KMS-11 (cell line): ENCODE measurements around the gene SLC23A3.

Source experiments
- H2AFZ ChIP-seq: fragments of 200-600 bp; sonication (generic); 2 replicates; pipeline ENCODE4 v1.6.1; 2016; ENCODE audit warnings: antibody characterized with exemption, mixed run types, low read depth
- H3K27ac ChIP-seq: fragments of 200-600 bp; sonication (generic); 2 replicates; pipeline ENCODE4 v1.6.1; 2016; ENCODE audit warnings: mild to moderate bottlenecking, mixed run types
- H3K27me3 ChIP-seq: fragments of 200-600 bp; sonication (generic); 2 replicates; pipeline ENCODE4 v1.6.1; 2017; ENCODE audit warnings: mild to moderate bottlenecking, low read depth, mixed run types, moderate library complexity; ENCODE audit not compliant: insufficient read depth
- H3K36me3 ChIP-seq: fragments of 200-600 bp; sonication (generic); 2 replicates; pipeline ENCODE4 v1.6.1; 2017; ENCODE audit warnings: mild to moderate bottlenecking, mixed run types; ENCODE audit not compliant: insufficient read depth
- H3K4me1 ChIP-seq: fragments of 200-600 bp; sonication (generic); 2 replicates; pipeline ENCODE4 v1.6.1; 2016; ENCODE audit warnings: mild to moderate bottlenecking, low read depth, mixed run types; ENCODE audit not compliant: poor library complexity, severe bottlenecking
- H3K4me2 ChIP-seq: fragments of 200-600 bp; sonication (generic); 2 replicates; pipeline ENCODE4 v1.7.0; 2016; ENCODE audit warnings: mild to moderate bottlenecking, mixed run types
- H3K4me3 ChIP-seq: fragments of 200-600 bp; sonication (generic); IDR thresholded peaks from 2 replicates; pipeline ENCODE4 v1.6.1; 2017; ENCODE audit warnings: low read depth, low read length, mixed read lengths; ENCODE audit not compliant: insufficient read depth
- H3K79me2 ChIP-seq: fragments of 200-600 bp; sonication (generic); 2 replicates; pipeline ENCODE4 v1.6.1; 2016; ENCODE audit warnings: low read depth, mixed run types; ENCODE audit not compliant: insufficient read depth
- H3K9ac ChIP-seq: fragments of 200-600 bp; sonication (generic); 2 replicates; pipeline ENCODE4 v1.6.1; 2016; ENCODE audit warnings: mild to moderate bottlenecking, mixed run types
- H4K20me1 ChIP-seq: fragments of 200-600 bp; sonication (generic); 2 replicates; pipeline ENCODE4 v1.6.1; 2016; ENCODE audit warnings: mild to moderate bottlenecking, mixed run types; ENCODE audit not compliant: insufficient read depth
- CTCF ChIP-seq: fragments of 200-600 bp; sonication (generic); conservative IDR thresholded peaks from 2 replicates; pipeline ENCODE4 v1.6.1; 2017; ENCODE audit warnings: low read depth, mild to moderate bottlenecking, antibody characterized with exemption, low read length, moderate library complexity, mixed read lengths

The SLC23A3 gene

GRCh38 chr2:219199470-219200211 is 29.8 kb upstream of the SLC23A3 start:
- H3K4me3 ChIP-seq, result no peak overlapping the region
- TF ChIP-seq CTCF, result no peak
- no peaks in the 10 kb centered on the region; the same call in 1 of the 2 replicates for H3K27me3 ChIP-seq

GRCh38 chr2:219198974-219199373 is 29.1 kb upstream of the SLC23A3 start:
- no peak overlapping the region for H2AFZ ChIP-seq

More at GRCh38 chr2:219199470-219200211, 29.8 kb upstream of the SLC23A3 start:
- no peaks in the 10 kb centered on the region for H3K4me1 ChIP-seq
- H3K9ac ChIP-seq, result no peak overlapping the region
- no peak overlapping the region for H3K27ac ChIP-seq
- H2AFZ ChIP-seq, result no peak overlapping the region
- no peaks in the 10 kb centered on the region for H3K79me2 ChIP-seq
- H3K36me3 ChIP-seq, result no peaks in the 10 kb centered on the region
- no peak overlapping the region for H3K4me2 ChIP-seq
- H4K20me1 ChIP-seq, result no peaks in the 10 kb centered on the region

GRCh38 chr2:219197388-219197787 is 27.6 kb upstream of the SLC23A3 start:
- H3K4me1 ChIP-seq, result no peaks in the 10 kb centered on the region
- no peak overlapping the region for H3K27ac ChIP-seq
- no peak overlapping the region for H3K4me3 ChIP-seq
- no peak overlapping the region for H3K4me2 ChIP-seq
- no peak overlapping the region for H2AFZ ChIP-seq
- no peaks in the 10 kb centered on the region for H3K36me3 ChIP-seq
- no peak overlapping the region for H3K9ac ChIP-seq
- H4K20me1 ChIP-seq, result no peaks in the 10 kb centered on the region
- H3K79me2 ChIP-seq, result no peaks in the 10 kb centered on the region
- no peak for TF ChIP-seq CTCF
- no peaks in the 10 kb centered on the region; the same call in 1 of the 2 replicates for H3K27me3 ChIP-seq

More at GRCh38 chr2:219198974-219199373, 29.1 kb upstream of the SLC23A3 start:
- TF ChIP-seq CTCF, result no peak
- no peak overlapping the region for H3K4me3 ChIP-seq
- H3K27ac ChIP-seq, result no peak overlapping the region
- no peaks in the 10 kb centered on the region for H3K36me3 ChIP-seq
- no peaks in the 10 kb centered on the region; the same call in 1 of the 2 replicates for H3K27me3 ChIP-seq
- no peaks in the 10 kb centered on the region for H3K4me1 ChIP-seq
- H4K20me1 ChIP-seq, result no peaks in the 10 kb centered on the region
- no peak overlapping the region for H3K9ac ChIP-seq
- no peaks in the 10 kb centered on the region for H3K79me2 ChIP-seq
- no peak overlapping the region for H3K4me2 ChIP-seq

GRCh38 chr2:219186754-219187456 is 17.1 kb upstream of the SLC23A3 start:
- Histone ChIP-seq H4K20me1 (no peaks in the 10 kb centered on the region), H3K4me2 (no peak overlapping the region), H3K9ac (no peak overlapping the region), H2AFZ (no peak overlapping the region), H3K36me3 (no peaks in the 10 kb centered on the region), H3K79me2 (no peaks in the 10 kb centered on the region), H3K4me3 (no peak overlapping the region), H3K4me1 (no peaks in the 10 kb centered on the region), H3K27me3 (no peaks in the 10 kb centered on the region), H3K27ac (no peak overlapping the region)
- TF ChIP-seq CTCF, result no peak
